Naive thymus-derived CD4-positive, alpha-beta T cell (primary cell): Measurements from ENCODE around the gene ZCCHC17. TPM values are rescaled to one million over a fixed set of nuclear protein-coding genes. Genes with fewer than 3 reads are reported as not detected.

Source experiments
- ATAC-seq: fragments of 150-1000 bp; cut with Tn5 transposase; 2 replicates; pipeline ENCODE4 v1.10.0; 2021; ENCODE audit warnings: mild to moderate bottlenecking, moderate library complexity
- CTCF ChIA-PET: fragments of 350-600 bp; sonication (Branson Sonifier 250); formaldehyde crosslinking; loops from one replicate; lab custom pipeline; 2021; ENCODE audit warnings: antibody characterized with exemption; lab: Charles Lee
- POLR2A ChIA-PET: fragments of 350-600 bp; sonication (Branson Sonifier 250); formaldehyde crosslinking; loops from one replicate; lab custom pipeline; 2021; ENCODE audit warnings: antibody characterized with exemption, inconsistent platforms; lab: Charles Lee
- DNase-seq, 9 donors: peaks; one replicate each; pipeline versions ENCODE4 v3.0.0 to v3.0.0-alpha.2; 2020 to 2022; ENCODE audit warnings: mixed read lengths in 1 of 9
- H3K27ac ChIP-seq: one replicate; pipeline ENCODE4 v1.7.0; 2013; ENCODE audit warnings: mild to moderate bottlenecking, low read depth, low read length, moderate library complexity
- H3K27me3 ChIP-seq, 2 donors: one replicate each; pipeline ENCODE4 v1.7.0; 2013; ENCODE audit warnings: low read length in 2 of 2, mild to moderate bottlenecking in 2 of 2, moderate library complexity in 2 of 2; ENCODE audit not compliant: control insufficient read depth in 2 of 2, insufficient read depth in 2 of 2
- H3K36me3 ChIP-seq, 3 experiments: 1 replicate in 2 of 3; 2 replicates in 1 of 3; pipeline ENCODE4 v1.7.0; 2013; ENCODE audit warnings: low read length in 3 of 3, mild to moderate bottlenecking in 3 of 3, moderate library complexity in 1 of 3; ENCODE audit not compliant: insufficient read depth in 3 of 3, control insufficient read depth in 2 of 3
- H3K4me1 ChIP-seq, 2 donors: one replicate each; pipeline ENCODE4 v1.7.0; 2013; ENCODE audit warnings: low read length in 2 of 2, mild to moderate bottlenecking in 2 of 2, moderate library complexity in 1 of 2; ENCODE audit not compliant: control insufficient read depth in 2 of 2, insufficient read depth in 2 of 2
- H3K4me3 ChIP-seq: 2 replicates; pipeline ENCODE4 v1.7.0; 2013; ENCODE audit warnings: mild to moderate bottlenecking, low read length
- H3K9me3 ChIP-seq, 3 experiments: 1 replicate in 2 of 3; 2 replicates in 1 of 3; pipeline ENCODE4 v1.7.0; 2013; ENCODE audit warnings: low read length in 3 of 3; ENCODE audit not compliant: control insufficient read depth in 2 of 3
- H3K27ac Mint-ChIP-seq, 9 donors: one replicate each; pipeline ENCODE4 v1.8.0; 2020 to 2022; ENCODE audit warnings: mixed read lengths in 9 of 9, mild to moderate bottlenecking in 8 of 9, moderate library complexity in 5 of 9, inconsistent platforms in 2 of 9
- H3K27me3 Mint-ChIP-seq, 5 donors: one replicate each; pipeline ENCODE4 v1.8.0; 2021 to 2022; ENCODE audit warnings: mixed read lengths in 5 of 5, mild to moderate bottlenecking in 1 of 5
- H3K36me3 Mint-ChIP-seq, 5 donors: one replicate each; pipeline ENCODE4 v1.8.0; 2020 to 2022; ENCODE audit warnings: mixed read lengths in 5 of 5, mild to moderate bottlenecking in 3 of 5, inconsistent platforms in 1 of 5
- H3K4me1 Mint-ChIP-seq, 7 donors: one replicate each; pipeline ENCODE4 v1.8.0; 2020 to 2022; ENCODE audit warnings: mixed read lengths in 7 of 7, mild to moderate bottlenecking in 3 of 7, inconsistent platforms in 1 of 7
- H3K4me3 Mint-ChIP-seq, 10 donors: one replicate each; pipeline ENCODE4 v1.8.0; 2020 to 2022; ENCODE audit warnings: mild to moderate bottlenecking in 10 of 10, mixed read lengths in 10 of 10, moderate library complexity in 6 of 10, inconsistent platforms in 2 of 10
- H3K9me3 Mint-ChIP-seq, 11 donors: one replicate each; pipeline ENCODE4 v1.8.0; 2020 to 2022; ENCODE audit warnings: mixed read lengths in 11 of 11, mild to moderate bottlenecking in 4 of 11, inconsistent platforms in 1 of 11, moderate library complexity in 1 of 11
- intact Hi-C, 2 donors: fragments of 100-400 bp; cut with micrococcal nuclease; formaldehyde crosslinking; loops; one replicate each; pipeline ENCODE4 v1.15.1; 2023
- polyA plus RNA-seq, 2 donors: library from polyadenylated mRNA; unstranded; fragments of 300-500 nt; fragmentation: Illumina TruSeq; gene quantifications; one replicate each; pipeline ENCODE4 v1.2.3, GENCODE V29; 2021
- total RNA-seq, 6 experiments: library from RNA in 5 of 6; stranded (reverse) in 5 of 6; gene quantifications; 1 replicate in 5 of 6; 2 replicates in 1 of 6; pipeline ENCODE4 v1.2.3 and lab custom pipeline; 2021 to 2026

Gene ZCCHC17
- total and polyA plus RNA-seq, 7 experiments from 2014 or later, result 10.3 to 43.4 (median 21.4) TPM

- H3K9me3 Mint-ChIP-seq, result peaks cover 0 to 2% (median 0%) of the 10 kb centered on the region in 11 donors
- Histone ChIP-seq H3K4me3 (no peak overlapping the region), H3K27me3 (no peaks in the 10 kb centered on the region), H3K36me3 (no peaks in the 10 kb centered on the region), H3K27ac (no peak overlapping the region), H3K4me1 (no peaks in the 10 kb centered on the region), H3K9me3 (no peaks in the 10 kb centered on the region)
- ChIA-PET POLR2A (no interaction called here), CTCF (interaction anchor here (0.6 to 1.5 kb wide), 3 partner anchors 16 to 48 kb away, joined by 3 to 5 read pairs (median 3); no protein-coding TSS in a partner anchor)
- intact Hi-C loops, result no loop called here
- peaks cover 0 to 17% (median 14%) of the 10 kb centered on the region in 7 donors for H3K4me1 Mint-ChIP-seq
- H3K27ac Mint-ChIP-seq, result peak overlapping the region in 2 of 9 donors; percentile 29 to 85
- H3K27me3 Mint-ChIP-seq, result peaks cover 0 to 18% (median 0%) of the 10 kb centered on the region in 5 donors
- peak overlapping the region; percentile 74 to 95 (median 90) for H3K4me3 Mint-ChIP-seq
- ATAC-seq, result peak; percentile 17
- DNase-seq, result peak in 3 of 9 donors; percentile 3 to 26 (median 10)
- H3K36me3 Mint-ChIP-seq, result no peaks in the 10 kb centered on the region
Observed at GRCh38 chr1:31373897-31374486, 77.2 kb downstream of the ZCCHC17 start.

DNA sequence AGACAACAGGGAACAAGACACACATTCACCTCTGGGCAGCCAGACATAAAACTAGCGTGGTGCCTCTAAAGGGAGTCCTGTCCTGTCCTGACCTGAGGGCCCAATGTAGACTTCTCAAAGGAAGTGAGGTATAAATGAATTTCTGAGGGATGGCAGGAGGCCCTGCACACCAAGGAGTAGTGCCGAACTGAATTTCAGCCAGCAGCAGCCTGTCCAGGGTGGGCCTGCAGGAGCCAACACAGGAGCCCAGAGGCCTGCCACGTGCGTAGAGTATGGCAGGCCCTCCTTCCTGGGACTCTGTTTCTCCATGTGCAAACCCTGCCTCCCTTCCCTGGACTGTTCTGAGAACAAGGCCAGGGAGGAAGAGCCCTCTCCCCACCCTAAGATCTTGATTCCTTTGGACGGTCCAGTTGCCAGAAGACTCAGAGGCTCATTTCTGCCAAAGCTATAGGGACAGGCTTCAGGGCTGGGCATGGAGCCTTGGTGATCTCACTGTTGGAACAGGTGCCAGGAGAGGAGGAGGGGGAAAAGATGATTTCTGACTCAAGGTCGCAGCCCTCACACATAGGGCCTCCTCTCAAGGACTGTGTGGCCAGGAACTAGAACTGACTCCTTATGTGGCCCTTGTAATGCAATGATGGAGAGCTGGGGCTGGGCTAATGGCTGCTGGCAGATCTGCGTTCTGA lies 77.8 kb downstream of the ZCCHC17 start:
- DNase-seq (no peak), ATAC-seq (no peak)
- Mint-ChIP-seq H3K4me1 (peaks cover 0 to 17% (median 14%) of the 10 kb centered on the region in 7 donors), H3K36me3 (no peaks in the 10 kb centered on the region), H3K9me3 (peaks cover 0 to 2% (median 0%) of the 10 kb centered on the region in 11 donors), H3K4me3 (peak overlapping the region in 6 of 10 donors; percentile 8 to 91 (median 80)), H3K27ac (no peak overlapping the region), H3K27me3 (peaks cover 0 to 18% (median 0%) of the 10 kb centered on the region in 5 donors)
- H3K4me3 ChIP-seq, result no peak overlapping the region
- ChIA-PET CTCF (interaction anchor here (0.6 kb wide), 1 partner anchor 17 kb away, joined by 3 read pairs; no protein-coding TSS in a partner anchor), POLR2A (no interaction called here)
- no peaks in the 10 kb centered on the region for H3K4me1 ChIP-seq
- intact Hi-C loops, result no loop called here
- H3K36me3 ChIP-seq, result no peaks in the 10 kb centered on the region
- no peak overlapping the region for H3K27ac ChIP-seq
- H3K27me3 ChIP-seq, result no peaks in the 10 kb centered on the region
- no peaks in the 10 kb centered on the region for H3K9me3 ChIP-seq

- Histone ChIP-seq H3K9me3 (no peaks in the 10 kb centered on the region), H3K36me3 (no peaks in the 10 kb centered on the region), H3K4me3 (no peak overlapping the region), H3K27ac (no peak overlapping the region), H3K27me3 (no peaks in the 10 kb centered on the region), H3K4me1 (no peaks in the 10 kb centered on the region)
- ChIA-PET POLR2A (no interaction called here), CTCF (no interaction called here)
- Mint-ChIP-seq H3K27ac (no peak overlapping the region), H3K36me3 (no peaks in the 10 kb centered on the region), H3K9me3 (peaks cover 0 to 3% (median 0%) of the 10 kb centered on the region in 11 donors), H3K4me3 (no peak overlapping the region), H3K4me1 (peaks cover 0 to 17% (median 14%) of the 10 kb centered on the region in 7 donors), H3K27me3 (peaks cover 0 to 21% (median 5%) of the 10 kb centered on the region in 5 donors)
- DNase-seq, result no peak
- intact Hi-C loops, result no loop called here
- no peak for ATAC-seq
Observed at GRCh38 chr1:31376375-31377134, 79.7 kb downstream of the ZCCHC17 start.

DNA sequence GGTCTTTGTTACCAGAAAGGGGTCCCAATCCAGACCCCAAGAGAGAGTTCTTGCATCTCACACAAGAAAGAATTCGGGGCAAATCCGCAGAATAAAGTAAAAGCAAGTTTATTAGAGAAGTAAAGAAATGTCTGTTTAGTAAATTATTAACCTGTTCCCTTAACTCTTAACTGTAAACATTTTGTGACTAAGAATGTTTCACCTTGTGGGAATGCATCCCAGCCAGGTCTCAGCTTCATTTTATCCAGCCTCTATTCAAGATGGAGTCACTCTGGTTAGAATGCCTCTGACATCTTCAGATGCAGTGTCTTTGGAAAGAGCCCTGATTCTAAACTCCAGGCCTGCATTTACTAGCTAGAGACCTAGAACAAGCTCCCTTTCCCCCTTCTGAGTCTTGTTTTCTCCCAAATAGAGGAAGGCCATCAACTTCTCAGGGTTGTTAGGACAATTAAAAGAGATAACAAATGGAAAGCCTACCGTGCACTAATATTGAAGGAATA lies 80.6 kb downstream of the ZCCHC17 start:
- no peaks in the 10 kb centered on the region for H3K4me1 ChIP-seq
- peaks cover 0 to 16% (median 11%) of the 10 kb centered on the region in 7 donors for H3K4me1 Mint-ChIP-seq
- no peak overlapping the region for H3K4me3 Mint-ChIP-seq
- no peak for ATAC-seq
- no peak for DNase-seq
- H3K27ac Mint-ChIP-seq, result no peak overlapping the region
- ChIA-PET POLR2A (no interaction called here), CTCF (interaction anchor here (0.7 kb wide), 1 partner anchor 17 kb away, joined by 6 read pairs; no protein-coding TSS in a partner anchor)
- H3K36me3 ChIP-seq, result no peaks in the 10 kb centered on the region
- no peak overlapping the region for H3K4me3 ChIP-seq
- no peaks in the 10 kb centered on the region for H3K9me3 ChIP-seq
- peaks cover 0 to 3% (median 0%) of the 10 kb centered on the region in 11 donors for H3K9me3 Mint-ChIP-seq
- intact Hi-C loops, result no loop called here
- peaks cover 5 to 16% (median 11%) of the 10 kb centered on the region in 5 donors for H3K27me3 Mint-ChIP-seq
- no peaks in the 10 kb centered on the region for H3K27me3 ChIP-seq
- no peak overlapping the region for H3K27ac ChIP-seq
- H3K36me3 Mint-ChIP-seq, result no peaks in the 10 kb centered on the region

- H3K4me1 Mint-ChIP-seq, result peaks cover 0 to 12% (median 8%) of the 10 kb centered on the region in 7 donors
- H3K9me3 Mint-ChIP-seq, result peaks cover 0 to 3% (median 0%) of the 10 kb centered on the region in 11 donors
- no peaks in the 10 kb centered on the region for H3K36me3 Mint-ChIP-seq
- Histone ChIP-seq H3K9me3 (no peaks in the 10 kb centered on the region), H3K4me1 (no peaks in the 10 kb centered on the region), H3K27ac (no peak overlapping the region), H3K4me3 (no peak overlapping the region), H3K27me3 (no peaks in the 10 kb centered on the region), H3K36me3 (no peaks in the 10 kb centered on the region)
- H3K4me3 Mint-ChIP-seq, result no peak overlapping the region
- DNase-seq (no peak), ATAC-seq (no peak)
- ChIA-PET POLR2A (no interaction called here), CTCF (no interaction called here)
- H3K27me3 Mint-ChIP-seq, result peaks cover 10 to 15% (median 13%) of the 10 kb centered on the region in 5 donors
- intact Hi-C loops, result no loop called here
- H3K27ac Mint-ChIP-seq, result no peak overlapping the region
Observed at GRCh38 chr1:31378001-31378400, 81.2 kb downstream of the ZCCHC17 start.

- Mint-ChIP-seq H3K9me3 (peaks cover 0 to 3% (median 0%) of the 10 kb centered on the region in 11 donors), H3K27me3 (peaks cover 10 to 20% (median 14%) of the 10 kb centered on the region in 5 donors), H3K27ac (no peak overlapping the region), H3K4me1 (peaks cover 0 to 4% (median 0%) of the 10 kb centered on the region in 7 donors), H3K4me3 (no peak overlapping the region), H3K36me3 (no peaks in the 10 kb centered on the region)
- no peak overlapping the region for H3K4me3 ChIP-seq
- POLR2A ChIA-PET, result no interaction called here
- H3K4me1 ChIP-seq, result no peaks in the 10 kb centered on the region
- DNase-seq, result no peak
- intact Hi-C loops, result no loop called here
- CTCF ChIA-PET, result no interaction called here
- no peak for ATAC-seq
- no peak overlapping the region for H3K27ac ChIP-seq
- H3K36me3 ChIP-seq, result no peaks in the 10 kb centered on the region
- H3K27me3 ChIP-seq, result no peaks in the 10 kb centered on the region
- no peaks in the 10 kb centered on the region for H3K9me3 ChIP-seq
Observed at GRCh38 chr1:31380181-31380580, 83.3 kb downstream of the ZCCHC17 start.
